ENCODE data around the gene SLC9A9. TPM values are rescaled to one million over a fixed set of nuclear protein-coding genes. Genes with fewer than 3 reads are reported as not detected.
A peak's percentile ranks its signal among the peaks of the same experiment; 100 is the strongest.

SLC9A9 gene
- total RNA-seq, 1 donor from 2014 or later, result 0.22 TPM

- Histone ChIP-seq H3K27me3 (no peaks in the 10 kb centered on the region), H3K79me2 (ENCODE audit: low read depth) (no peaks in the 10 kb centered on the region), H3K27ac (no peak overlapping the region), H4K20me1 (ENCODE audit: low read depth) (no peaks in the 10 kb centered on the region), H3K9ac (no peak overlapping the region), H2AFZ (replicated peaks) (no peak overlapping the region), H3K36me3 (no peaks in the 10 kb centered on the region), H3F3A (ENCODE audit: low read depth) (no peaks in the 10 kb centered on the region), H3K4me3 (no peak overlapping the region), H3K9me3 (ENCODE audit: low read depth) (no peaks in the 10 kb centered on the region), H3K4me2 (no peak overlapping the region), H3K4me1 (peaks cover 14% of the 10 kb centered on the region)
- no peak for DNase-seq (ENCODE audit: low spot score)
- TF ChIP-seq EZH2phosphoT487 (IDR thresholded peaks at IDR 0.05) (no peak), CTCF (IDR thresholded peaks at IDR 0.05) (no peak), EZH2 (IDR thresholded peaks at IDR 0.05) (no peak)
- H3K27ac Mint-ChIP-seq, result no peak overlapping the region
- H3K36me3 Mint-ChIP-seq, result no peaks in the 10 kb centered on the region
- H3K4me3 Mint-ChIP-seq, result no peak overlapping the region
- no peaks in the 10 kb centered on the region for H3K27me3 Mint-ChIP-seq (ENCODE audit: insufficient read depth, low read depth)
- H3K4me1 Mint-ChIP-seq, result peaks cover 9% of the 10 kb centered on the region
- no peaks in the 10 kb centered on the region for H3K9me3 Mint-ChIP-seq
Observed at GRCh38 chr3:143503325-143503885, 344.9 kb downstream of the SLC9A9 start.

- Mint-ChIP-seq H3K4me3 (no peak overlapping the region), H3K4me1 (peaks cover 9% of the 10 kb centered on the region), H3K27me3 (ENCODE audit: insufficient read depth, low read depth) (no peaks in the 10 kb centered on the region), H3K9me3 (no peaks in the 10 kb centered on the region), H3K27ac (no peak overlapping the region), H3K36me3 (no peaks in the 10 kb centered on the region)
- Histone ChIP-seq H3K79me2 (ENCODE audit: low read depth) (no peaks in the 10 kb centered on the region), H3K27ac (no peak overlapping the region), H3K27me3 (no peaks in the 10 kb centered on the region), H4K20me1 (ENCODE audit: low read depth) (no peaks in the 10 kb centered on the region), H3K4me1 (peaks cover 14% of the 10 kb centered on the region), H2AFZ (replicated peaks) (no peak overlapping the region), H3F3A (ENCODE audit: low read depth) (no peaks in the 10 kb centered on the region), H3K9me3 (ENCODE audit: low read depth) (no peaks in the 10 kb centered on the region), H3K4me3 (no peak overlapping the region), H3K36me3 (no peaks in the 10 kb centered on the region), H3K9ac (no peak overlapping the region), H3K4me2 (peak overlapping the region; percentile 25)
- no peak for TF ChIP-seq EZH2 (IDR thresholded peaks at IDR 0.05)
- TF ChIP-seq CTCF (IDR thresholded peaks at IDR 0.05), result no peak
- TF ChIP-seq EZH2phosphoT487 (IDR thresholded peaks at IDR 0.05), result no peak
- DNase-seq (ENCODE audit: low spot score), result peak; percentile 27
Observed at GRCh38 chr3:143502081-143502480, 346.2 kb downstream of the SLC9A9 start.

- no peaks in the 10 kb centered on the region for H4K20me1 ChIP-seq (ENCODE audit: low read depth)
- no peaks in the 10 kb centered on the region for H3K36me3 ChIP-seq
- no peaks in the 10 kb centered on the region for H3K27me3 Mint-ChIP-seq (ENCODE audit: insufficient read depth, low read depth)
- no peaks in the 10 kb centered on the region for H3K27me3 ChIP-seq
- no peaks in the 10 kb centered on the region for H3K9me3 Mint-ChIP-seq
- H3K4me1 ChIP-seq, result peaks cover 13% of the 10 kb centered on the region
- H3K4me3 ChIP-seq, result no peak overlapping the region
- no peak for TF ChIP-seq EZH2 (IDR thresholded peaks at IDR 0.05)
- no peak for TF ChIP-seq CTCF (IDR thresholded peaks at IDR 0.05)
- no peak for TF ChIP-seq EZH2phosphoT487 (IDR thresholded peaks at IDR 0.05)
- no peak overlapping the region for H3K9ac ChIP-seq
- H3K79me2 ChIP-seq (ENCODE audit: low read depth), result no peaks in the 10 kb centered on the region
- no peak overlapping the region for H3K27ac ChIP-seq
- H3K36me3 Mint-ChIP-seq, result no peaks in the 10 kb centered on the region
- H3K4me1 Mint-ChIP-seq, result peaks cover 9% of the 10 kb centered on the region
- no peak overlapping the region for H3K4me2 ChIP-seq
- peak overlapping the region; percentile 46 for H2AFZ ChIP-seq (replicated peaks)
- no peak overlapping the region for H3K4me3 Mint-ChIP-seq
- no peak overlapping the region for H3K27ac Mint-ChIP-seq
- H3K9me3 ChIP-seq (ENCODE audit: low read depth), result no peaks in the 10 kb centered on the region
- H3F3A ChIP-seq (ENCODE audit: low read depth), result no peaks in the 10 kb centered on the region
- no peak for DNase-seq (ENCODE audit: low spot score)
Observed at GRCh38 chr3:143497382-143497781, 350.9 kb downstream of the SLC9A9 start.

All from neural progenitor cell (in vitro differentiated cells).